H1 (cell line): Measurements from ENCODE around the gene TM4SF18. TPM values are rescaled to one million over a fixed set of nuclear protein-coding genes. Genes with fewer than 3 reads are reported as not detected.

Source experiments
- CTCF ChIA-PET: fragments of 300-600 bp; sonication (Branson Sonifier 250); formaldehyde crosslinking; loops from one replicate; lab custom pipeline; 2021; ENCODE audit not compliant: partially characterized antibody; lab: Charles Lee
- POLR2A ChIA-PET: fragments of 300-600 bp; sonication (Branson Sonifier 250); formaldehyde crosslinking; loops from one replicate; lab custom pipeline; 2021; ENCODE audit warnings: inconsistent platforms; ENCODE audit not compliant: partially characterized antibody; lab: Charles Lee
- DNase-seq, 2 experiments: peaks; one replicate each; pipeline versions ENCODE4 v3.0.0 to v3.0.0-alpha.2; 2010 to 2022; ENCODE audit warnings: low spot score in 2 of 2, low read depth in 1 of 2, mixed read lengths in 1 of 2
- FAIRE-seq: peaks from 2 replicates; lab custom pipeline; 2011; peaks lifted over from hg19 to GRCh38; lab: Jason Lieb, UNC
- H2AFZ ChIP-seq: 2 replicates; pipeline ENCODE4 v1.8.1; 2012; ENCODE audit warnings: low read length, inconsistent platforms
- H2AK5ac ChIP-seq: 2 replicates; pipeline ENCODE4 v1.6.1; 2013; ENCODE audit warnings: low read depth, low read length
- H2BK120ac ChIP-seq: replicated peaks from 2 replicates; pipeline ENCODE3; 2013; ENCODE audit warnings: low read depth, low read length, inconsistent platforms
- H2BK12ac ChIP-seq: 2 replicates; pipeline ENCODE4 v1.6.1; 2013; ENCODE audit warnings: low read depth, low read length
- H2BK15ac ChIP-seq: 2 replicates; pipeline ENCODE4 v1.6.1; 2013; ENCODE audit warnings: low read length
- H2BK20ac ChIP-seq: 2 replicates; pipeline ENCODE4 v1.6.1; 2013; ENCODE audit warnings: low read length
- H2BK5ac ChIP-seq: 2 replicates; pipeline ENCODE4 v1.6.1; 2013; ENCODE audit warnings: low read depth, low read length
- H3K14ac ChIP-seq: 2 replicates; pipeline ENCODE4 v1.6.1; 2013; ENCODE audit warnings: inconsistent platforms; ENCODE audit not compliant: insufficient read length
- H3K18ac ChIP-seq: 2 replicates; pipeline ENCODE4 v1.6.1; 2013; ENCODE audit warnings: low read length; ENCODE audit errors: extremely low read depth
- H3K23ac ChIP-seq: 2 replicates; pipeline ENCODE4 v1.6.1; 2013; ENCODE audit warnings: inconsistent platforms; ENCODE audit not compliant: insufficient read length
- H3K23me2 ChIP-seq: 2 replicates; pipeline ENCODE4 v1.6.1; 2013; ENCODE audit warnings: low read depth, low read length
- H3K27ac ChIP-seq: 2 replicates; pipeline ENCODE4 v1.6.1; 2011; ENCODE audit warnings: low read depth, low read length, inconsistent platforms
- H3K27me3 ChIP-seq, 4 experiments: replicated peaks in 1 of 4; 1 replicate in 1 of 4; 2 replicates in 3 of 4; pipeline versions ENCODE4 v1.6.1 to v1.8.1; 2011 to 2013; ENCODE audit warnings: low read length in 3 of 4, mild to moderate bottlenecking in 3 of 4, inconsistent platforms in 2 of 4, mixed read lengths in 2 of 4, moderate library complexity in 1 of 4; ENCODE audit not compliant: control insufficient read depth in 3 of 4, insufficient read depth in 3 of 4; ENCODE audit errors: extremely low read depth in 1 of 4
- H3K36me3 ChIP-seq, 4 experiments: 2 replicates each; pipeline versions ENCODE4 v1.6.1 to v1.8.1; 2011 to 2013; ENCODE audit warnings: mild to moderate bottlenecking in 4 of 4, low read length in 3 of 4, moderate library complexity in 2 of 4, control low read depth in 1 of 4, inconsistent platforms in 1 of 4; ENCODE audit not compliant: insufficient read depth in 4 of 4, control insufficient read depth in 2 of 4
- H3K4ac ChIP-seq: replicated peaks from 2 replicates; pipeline ENCODE3; 2013; ENCODE audit warnings: low read length, low read depth, mixed read lengths, inconsistent platforms; ENCODE audit not compliant: insufficient read length
- H3K4me1 ChIP-seq, 4 experiments: replicated peaks in 1 of 4; 1 replicate in 1 of 4; 2 replicates in 3 of 4; pipeline versions ENCODE4 v1.6.1 to v1.8.1; 2011 to 2013; ENCODE audit warnings: low read length in 3 of 4, inconsistent platforms in 2 of 4, mixed read lengths in 1 of 4; ENCODE audit not compliant: insufficient read depth in 4 of 4, control insufficient read depth in 3 of 4
- H3K4me2 ChIP-seq, 2 experiments: 2 replicates each; pipeline versions ENCODE4 v1.6.1 to v1.8.1; 2011 to 2013; ENCODE audit warnings: low read depth in 2 of 2, low read length in 2 of 2, control low read depth in 1 of 2, inconsistent platforms in 1 of 2, mild to moderate bottlenecking in 1 of 2; ENCODE audit not compliant: insufficient read depth in 1 of 2
- H3K4me3 ChIP-seq, 4 experiments: fragments of 200-600, 300-600 bp in 1 of 4; sonication (generic), shearing (Covaris generic), sonication (Bioruptor Twin) in 1 of 4; 2 replicates each; pipeline versions ENCODE4 v1.5.1 to v1.8.1; 2011 to 2016; ENCODE audit warnings: low read length in 4 of 4, low read depth in 3 of 4, control low read depth in 2 of 4, inconsistent platforms in 2 of 4, mild to moderate bottlenecking in 2 of 4, mixed read lengths in 1 of 4, moderate library complexity in 1 of 4; ENCODE audit not compliant: insufficient read depth in 2 of 4; ENCODE audit errors: extremely low read depth in 1 of 4
- H3K56ac ChIP-seq: replicated peaks from 2 replicates; pipeline ENCODE3; 2013; ENCODE audit warnings: low read depth, mild to moderate bottlenecking, mixed read lengths, low read length, inconsistent platforms; ENCODE audit not compliant: insufficient read length
- H3K79me1 ChIP-seq: 2 replicates; pipeline ENCODE4 v1.6.1; 2013; ENCODE audit warnings: low read depth, low read length, control low read depth
- H3K79me2 ChIP-seq, 2 experiments: 2 replicates each; pipeline versions ENCODE4 v1.6.1 to v1.8.1; 2012 to 2013; ENCODE audit warnings: low read length in 2 of 2, mild to moderate bottlenecking in 2 of 2, inconsistent platforms in 1 of 2; ENCODE audit not compliant: insufficient read depth in 2 of 2, control insufficient read depth in 1 of 2
- H3K9ac ChIP-seq, 4 experiments: replicated peaks in 1 of 4; 1 replicate in 1 of 4; 2 replicates in 3 of 4; pipeline versions ENCODE4 v1.6.1 to v1.8.1; 2011 to 2013; ENCODE audit warnings: low read depth in 3 of 4, low read length in 3 of 4, control low read depth in 2 of 4, mild to moderate bottlenecking in 2 of 4, moderate library complexity in 2 of 4, inconsistent platforms in 1 of 4; ENCODE audit errors: extremely low read depth in 1 of 4
- H3K9me3 ChIP-seq, 2 experiments: 2 replicates each; pipeline versions ENCODE4 v1.6.1 to v1.8.1; 2012 to 2013; ENCODE audit warnings: mild to moderate bottlenecking in 2 of 2, moderate library complexity in 2 of 2, control low read depth in 1 of 2, inconsistent platforms in 1 of 2, low read depth in 1 of 2, low read length in 1 of 2, mixed read lengths in 1 of 2; ENCODE audit not compliant: insufficient read depth in 2 of 2
- H4K20me1 ChIP-seq, 2 experiments: replicated peaks in 1 of 2; 2 replicates each; pipeline versions ENCODE3 to v1.8.1; 2011 to 2013; ENCODE audit warnings: inconsistent platforms in 2 of 2, low read length in 2 of 2, mild to moderate bottlenecking in 1 of 2; ENCODE audit not compliant: insufficient read depth in 2 of 2, control insufficient read depth in 1 of 2
- H4K5ac ChIP-seq: 2 replicates; pipeline ENCODE4 v1.6.1; 2013; ENCODE audit warnings: low read length, low read depth, mixed read lengths, inconsistent platforms; ENCODE audit not compliant: insufficient read length
- H4K8ac ChIP-seq: 2 replicates; pipeline ENCODE4 v1.8.0; 2013; ENCODE audit warnings: mild to moderate bottlenecking, moderate library complexity, low read length, inconsistent platforms; ENCODE audit not compliant: insufficient read depth; ENCODE audit errors: extremely low read depth
- H4K91ac ChIP-seq: replicated peaks from 2 replicates; pipeline ENCODE3; 2013; ENCODE audit warnings: low read length, mixed read lengths, inconsistent platforms; ENCODE audit not compliant: insufficient read length
- ASH2L ChIP-seq: fragments of 200-600, 300-600 bp; sonication (generic); IDR thresholded peaks from one replicate; pipeline ENCODE4 v1.7.1; 2017; ENCODE audit warnings: low read length
- CBX5 ChIP-seq: fragments of 300-800, 300-1000 bp; sonication (generic); IDR thresholded peaks from 2 replicates; pipeline ENCODE4 v1.7.1; 2016; ENCODE audit warnings: antibody characterized with exemption, low read length, low read depth
- KDM1A ChIP-seq: fragments of 200-600, 300-600 bp; sonication (generic); IDR thresholded peaks from 2 replicates; pipeline ENCODE4 v1.7.1; 2016; ENCODE audit warnings: mild to moderate bottlenecking, low read length, borderline replicate concordance
- KDM4A ChIP-seq: IDR thresholded peaks from one replicate; pipeline ENCODE4 v1.7.1; 2012; ENCODE audit warnings: low read depth, mild to moderate bottlenecking, moderate library complexity, low read length, inconsistent platforms; ENCODE audit not compliant: severe bottlenecking
- NRF1 ChIP-seq: IDR thresholded peaks from 2 replicates; pipeline ENCODE4 v1.6.1; 2011; ENCODE audit warnings: mild to moderate bottlenecking, low read depth, low read length, improper control_type of control experiment
- TAF7 ChIP-seq: optimal IDR thresholded peaks from 2 replicates; pipeline ENCODE3; 2011; ENCODE audit warnings: low read depth, mild to moderate bottlenecking, inconsistent platforms, low read length, moderate library complexity, borderline replicate concordance
- WGBS, 2 experiments: shearing (Covaris generic) in 1 of 2; methylation state at CpG; one replicate each; pipeline versions ENCODE4 v1.1.6 to v1.1.7; 2013 to 2015; ENCODE audit warnings: low lambda C conversion rate in 2 of 2, mixed read lengths in 2 of 2, inconsistent platforms in 1 of 2, low coverage in 1 of 2, missing lambda C conversion rate in 1 of 2; ENCODE audit not compliant: insufficient replicate concordance in 2 of 2, insufficient coverage in 1 of 2, insufficient read length in 1 of 2; ENCODE audit errors: extremely low coverage in 1 of 2, missing lambda C conversion rate in 1 of 2; 5-methylcytosine and 5-hydroxymethylcytosine counted together
- polyA plus RNA-seq, 7 experiments: library from polyadenylated mRNA; depleted of rRNA in 3 of 7; stranded (reverse) in 5 of 7; unstranded in 2 of 7; fragments of >200 nt in 5 of 7; fragments of 200-250 nt in 2 of 7; gene quantifications; 1 replicate in 5 of 7; 2 replicates in 1 of 7; 4 replicates in 1 of 7; pipeline versions ENCODE4 v1.2.1 to v1.2.3, GENCODE V29; 2011 to 2013; ENCODE audit warnings: missing spikeins in 2 of 7, mixed read lengths in 2 of 7
- total RNA-seq: library from RNA; stranded (reverse); fragmentation: NEBNext Ultra II Directional; extraction: Animal tissue kit (Norgen Biotek cat#: 25700); gene quantifications from 2 replicates; pipeline ENCODE4 v1.2.1, GENCODE V29; 2021

Gene TM4SF18
- total and polyA plus RNA-seq, 2 of the 8 experiments (the other 6 are each of a cell fraction or from before 2014, with no cell fraction given), result 2.9 to 13.6 TPM

GRCh38 chr3:149332227-149332765 lies 1.1 kb downstream of the TM4SF18 start:
- no peaks in the 10 kb centered on the region for H3K36me3 ChIP-seq
- H4K20me1 ChIP-seq, result no peaks in the 10 kb centered on the region
- ChIA-PET POLR2A (no interaction called here), CTCF (interaction anchor here (0.6 to 3.9 kb wide), 11 partner anchors 11 to 425 kb away, joined by 3 to 19 read pairs (median 6); no protein-coding TSS in a partner anchor)
- no peak overlapping the region for H2BK20ac ChIP-seq
- H4K91ac ChIP-seq, result no peak overlapping the region
- H3K9me3 ChIP-seq, result no peaks in the 10 kb centered on the region
- peaks cover 0 to 9% (median 3%) of the 10 kb centered on the region in 4 experiments; a peak in 4 of 7 replicates for H3K4me1 ChIP-seq
- H2BK120ac ChIP-seq, result no peak overlapping the region
- H3K4ac ChIP-seq, result no peak overlapping the region
- H3K9ac ChIP-seq, result no peak overlapping the region
- 18% methylated on average over 1 of the region's 1 CpG; no CpG with 5 or more reads in 1 of the 2 experiments for WGBS, 2 experiments
- no peak overlapping the region for H2BK12ac ChIP-seq
- H3K27ac ChIP-seq, result no peak overlapping the region
- H3K79me1 ChIP-seq, result no peaks in the 10 kb centered on the region
- H3K4me2 ChIP-seq, result peak overlapping the region; percentile 48 to 61; a peak in 3 of 4 replicates
- DNase-seq, result no peak
- H3K79me2 ChIP-seq, result no peaks in the 10 kb centered on the region
- H3K23me2 ChIP-seq, result no peaks in the 10 kb centered on the region
- H2BK5ac ChIP-seq, result no peak overlapping the region
- peak overlapping the region in 1 of 4 experiments; percentile 48; a peak in 2 of 8 replicates for H3K4me3 ChIP-seq
- H2AK5ac ChIP-seq, result no peak overlapping the region
- H2AFZ ChIP-seq, result no peak overlapping the region; the same call in 1 of the 2 replicates
- no peaks in the 10 kb centered on the region for H3K27me3 ChIP-seq
- H3K23ac ChIP-seq, result no peak overlapping the region
- H3K18ac ChIP-seq, result no peak overlapping the region
- H2BK15ac ChIP-seq, result no peak overlapping the region
- no peak overlapping the region for H4K8ac ChIP-seq
- no peak overlapping the region for H3K56ac ChIP-seq
- no peak overlapping the region for H4K5ac ChIP-seq
- H3K14ac ChIP-seq, result no peak overlapping the region
- no peak for FAIRE-seq
- TF ChIP-seq NRF1 (no peak), CBX5 (no peak), TAF7 (no peak), ASH2L (no peak), KDM4A (no peak), KDM1A (no peak)
